HG03280 (cell line): Measurements from ENCODE around the gene ADAMTS2.

Source experiments
- ATAC-seq: cut with Tn5 transposase; IDR thresholded peaks from one replicate; pipeline ENCODE4 v1.9.1; 2021; ENCODE audit warnings: mild to moderate bottlenecking, moderate library complexity; ENCODE audit not compliant: unreplicated experiment

The ADAMTS2 gene

GRCh38 chr5:179237770-179238627 lies 107.3 kb downstream of the ADAMTS2 start:
- no peak for ATAC-seq

- ATAC-seq: no peak
Observed at GRCh38 chr5:179235416-179236400, 109.6 kb downstream of the ADAMTS2 start.

- no peak for ATAC-seq
Observed at GRCh38 chr5:179234563-179235135, 110.6 kb downstream of the ADAMTS2 start.

- no peak for ATAC-seq
Observed at GRCh38 chr5:179233909-179234562, 111.2 kb downstream of the ADAMTS2 start.

GRCh38 chr5:179232091-179232735 lies 113.0 kb downstream of the ADAMTS2 start:
- ATAC-seq: no peak

- ATAC-seq: no peak
Observed at GRCh38 chr5:179231309-179231708, 114.0 kb downstream of the ADAMTS2 start.

- no peak for ATAC-seq
Observed at GRCh38 chr5:179230061-179230461, 115.2 kb downstream of the ADAMTS2 start.

GRCh38 chr5:179229331-179229831 lies 115.9 kb downstream of the ADAMTS2 start:
- ATAC-seq: no peak

GRCh38 chr5:179228341-179229121 lies 116.7 kb downstream of the ADAMTS2 start:
- ATAC-seq: no peak

- no peak for ATAC-seq
Observed at GRCh38 chr5:179227580-179228311, 117.5 kb downstream of the ADAMTS2 start.

GRCh38 chr5:179227229-179227579 lies 118.1 kb downstream of the ADAMTS2 start:
- no peak for ATAC-seq

GRCh38 chr5:179226696-179227095 lies 118.6 kb downstream of the ADAMTS2 start:
- no peak for ATAC-seq

- ATAC-seq: no peak
Observed at GRCh38 chr5:179225387-179225786, 119.9 kb downstream of the ADAMTS2 start.

- ATAC-seq: no peak
Observed at GRCh38 chr5:179224741-179225140, 120.5 kb downstream of the ADAMTS2 start.

- ATAC-seq: no peak
Observed at GRCh38 chr5:179223961-179224360, 121.3 kb downstream of the ADAMTS2 start.

- no peak for ATAC-seq
Observed at GRCh38 chr5:179223528-179223927, 121.7 kb downstream of the ADAMTS2 start.

- ATAC-seq: no peak
Observed at GRCh38 chr5:179222246-179223017, 122.8 kb downstream of the ADAMTS2 start.

- ATAC-seq: no peak
Observed at GRCh38 chr5:179221877-179222220, 123.4 kb downstream of the ADAMTS2 start.
